Trophoblast cell (in vitro differentiated cells and primary cell): Measurements from ENCODE around the gene ZSCAN29.

ENCODE experiments used
- DNase-seq, 2 donors: peaks; one replicate each; pipeline ENCODE4 v3.0.0-alpha.2; 2016
- H2AFZ ChIP-seq: 2 replicates; pipeline ENCODE4 v1.6.1; 2013; ENCODE audit warnings: low read length, moderate library complexity, mild to moderate bottlenecking; ENCODE audit not compliant: insufficient read depth, poor library complexity
- H2AK5ac ChIP-seq: 2 replicates; pipeline ENCODE4 v1.6.1; 2013; ENCODE audit warnings: mild to moderate bottlenecking, low read length
- H2BK120ac ChIP-seq: 2 replicates; pipeline ENCODE4 v1.6.1; 2013; ENCODE audit warnings: low read length, mild to moderate bottlenecking, moderate library complexity; ENCODE audit not compliant: insufficient read depth, poor library complexity
- H2BK12ac ChIP-seq: 2 replicates; pipeline ENCODE4 v1.6.1; 2013; ENCODE audit warnings: mild to moderate bottlenecking, low read length, moderate library complexity
- H2BK5ac ChIP-seq: 2 replicates; pipeline ENCODE4 v1.6.1; 2013; ENCODE audit warnings: low read length, low read depth, moderate library complexity, mild to moderate bottlenecking; ENCODE audit not compliant: poor library complexity
- H3K14ac ChIP-seq: 2 replicates; pipeline ENCODE4 v1.6.1; 2013; ENCODE audit warnings: mild to moderate bottlenecking, low read length
- H3K18ac ChIP-seq: 2 replicates; pipeline ENCODE4 v1.6.1; 2013; ENCODE audit warnings: mild to moderate bottlenecking, low read length
- H3K23ac ChIP-seq: 2 replicates; pipeline ENCODE4 v1.6.1; 2013; ENCODE audit warnings: low read length
- H3K27ac ChIP-seq: 2 replicates; pipeline ENCODE4 v1.5.1; 2013; ENCODE audit warnings: low read depth, mild to moderate bottlenecking, inconsistent platforms, low read length, moderate library complexity
- H3K27me3 ChIP-seq: 2 replicates; pipeline ENCODE4 v1.6.1; 2013; ENCODE audit warnings: inconsistent platforms, mild to moderate bottlenecking, low read length, moderate library complexity; ENCODE audit not compliant: insufficient read depth
- H3K36me3 ChIP-seq, 2 experiments: 1 replicate in 1 of 2; 2 replicates in 1 of 2; pipeline ENCODE4 v1.6.1; 2013; ENCODE audit warnings: low read length in 2 of 2, mild to moderate bottlenecking in 2 of 2, moderate library complexity in 1 of 2; ENCODE audit not compliant: insufficient read depth in 2 of 2, control insufficient read depth in 1 of 2
- H3K4ac ChIP-seq: 2 replicates; pipeline ENCODE4 v1.6.1; 2013; ENCODE audit warnings: low read depth, mild to moderate bottlenecking, low read length, moderate library complexity
- H3K4me1 ChIP-seq, 2 experiments: 1 replicate in 1 of 2; 2 replicates in 1 of 2; pipeline ENCODE4 v1.6.1; 2013; ENCODE audit warnings: low read length in 2 of 2, mild to moderate bottlenecking in 2 of 2, moderate library complexity in 1 of 2; ENCODE audit not compliant: insufficient read depth in 2 of 2, control insufficient read depth in 1 of 2
- H3K4me2 ChIP-seq: 2 replicates; pipeline ENCODE4 v1.6.1; 2013; ENCODE audit warnings: inconsistent platforms, mild to moderate bottlenecking, low read length, moderate library complexity
- H3K4me3 ChIP-seq: 2 replicates; pipeline ENCODE4 v1.5.1; 2013; ENCODE audit warnings: mild to moderate bottlenecking, low read depth, low read length, inconsistent platforms
- H3K79me1 ChIP-seq: one replicate; pipeline ENCODE4 v1.6.1; 2013; ENCODE audit warnings: low read length
- H3K79me2 ChIP-seq: 2 replicates; pipeline ENCODE4 v1.6.1; 2013; ENCODE audit warnings: low read length, mild to moderate bottlenecking; ENCODE audit not compliant: control insufficient read depth, insufficient read depth, poor library complexity
- H3K9ac ChIP-seq: 2 replicates; pipeline ENCODE4 v1.6.1; 2013; ENCODE audit warnings: mild to moderate bottlenecking, low read length
- H3K9me3 ChIP-seq: 2 replicates; pipeline ENCODE4 v1.6.1; 2013; ENCODE audit warnings: low read depth, mild to moderate bottlenecking, control low read depth, inconsistent platforms, low read length; ENCODE audit not compliant: insufficient read depth
- H4K12ac ChIP-seq: 2 replicates; pipeline ENCODE4 v1.6.1; 2013; ENCODE audit warnings: low read depth, mild to moderate bottlenecking, low read length, moderate library complexity
- H4K8ac ChIP-seq: 2 replicates; pipeline ENCODE4 v1.6.1; 2013; ENCODE audit warnings: low read depth, mild to moderate bottlenecking, low read length, moderate library complexity
- H4K91ac ChIP-seq: one replicate; pipeline ENCODE4 v1.6.1; 2013; ENCODE audit warnings: low read depth, mild to moderate bottlenecking, low read length, moderate library complexity
- WGBS: extraction: QIAGEN DNeasy Blood & Tissue Kit; methylation state at CpG from one replicate; pipeline ENCODE4 v1.1.7; 2013; ENCODE audit warnings: missing lambda C conversion rate; ENCODE audit not compliant: insufficient read length, insufficient coverage; ENCODE audit errors: extremely low coverage; 5-methylcytosine and 5-hydroxymethylcytosine counted together

The ZSCAN29 gene

GRCh38 chr15:43376017-43376705 lies 5.3 kb upstream of the ZSCAN29 start:
- H3K79me1 ChIP-seq = peaks cover 2% of the 10 kb centered on the region
- no peak overlapping the region for H3K4ac ChIP-seq
- H3K4me2 ChIP-seq = no peak overlapping the region
- no peak overlapping the region for H3K4me3 ChIP-seq
- WGBS = no CpG with 5 or more reads among the region's 13 CpGs
- peaks cover 3% of the 10 kb centered on the region in 2 experiments for H3K36me3 ChIP-seq
- H4K8ac ChIP-seq = no peak overlapping the region
- H3K27ac ChIP-seq = no peak overlapping the region
- no peaks in the 10 kb centered on the region for H3K4me1 ChIP-seq
- no peak overlapping the region for H4K91ac ChIP-seq
- H2BK12ac ChIP-seq = no peak overlapping the region
- H3K18ac ChIP-seq = no peak overlapping the region
- no peak overlapping the region for H2BK5ac ChIP-seq
- H2AK5ac ChIP-seq = no peak overlapping the region
- H2BK120ac ChIP-seq = no peak overlapping the region
- DNase-seq = peak; percentile 34 to 77
- H3K9ac ChIP-seq = no peak overlapping the region
- H4K12ac ChIP-seq = no peak overlapping the region
- H3K23ac ChIP-seq = no peak overlapping the region
- H3K27me3 ChIP-seq = no peaks in the 10 kb centered on the region
- no peak overlapping the region for H2AFZ ChIP-seq
- H3K9me3 ChIP-seq = no peaks in the 10 kb centered on the region
- H3K79me2 ChIP-seq = peaks cover 2% of the 10 kb centered on the region
- no peak overlapping the region for H3K14ac ChIP-seq

GRCh38 chr15:43370310-43370974 lies 401 bp downstream of the ZSCAN29 start:
- Histone ChIP-seq H3K23ac (no peak overlapping the region), H2BK12ac (no peak overlapping the region), H3K18ac (no peak overlapping the region), H2BK120ac (peak overlapping the region; percentile 26), H3K9me3 (no peaks in the 10 kb centered on the region), H3K9ac (peak overlapping the region; percentile 85), H2AK5ac (no peak overlapping the region), H4K8ac (peak overlapping the region; percentile 56), H3K27ac (no peak overlapping the region), H3K4me1 (peaks cover 5 to 6% of the 10 kb centered on the region in 2 experiments), H3K79me2 (peaks cover 8% of the 10 kb centered on the region), H3K4me2 (peak overlapping the region; percentile 97), H3K4ac (peak overlapping the region; percentile 68), H4K91ac (peak overlapping the region; percentile 60), H4K12ac (peak overlapping the region; percentile 9), H3K4me3 (peak overlapping the region; percentile 93), H2BK5ac (peak overlapping the region; percentile 14), H3K79me1 (peaks cover 4% of the 10 kb centered on the region), H2AFZ (peak overlapping the region; percentile 47), H3K36me3 (peaks cover 9 to 13% of the 10 kb centered on the region in 2 experiments), H3K27me3 (no peaks in the 10 kb centered on the region), H3K14ac (peak overlapping the region; percentile 45)
- no CpG with 5 or more reads among the region's 45 CpGs for WGBS
- no peak for DNase-seq

GRCh38 chr15:43361313-43361903 lies 9.4 kb downstream of the ZSCAN29 start:
- Histone ChIP-seq H3K36me3 (peaks cover 24 to 40% of the 10 kb centered on the region in 2 experiments), H2AFZ (no peak overlapping the region), H2AK5ac (no peak overlapping the region), H3K27me3 (no peaks in the 10 kb centered on the region), H3K79me2 (no peaks in the 10 kb centered on the region), H3K4me1 (no peaks in the 10 kb centered on the region), H3K14ac (no peak overlapping the region), H2BK120ac (no peak overlapping the region), H3K79me1 (no peaks in the 10 kb centered on the region), H2BK12ac (no peak overlapping the region), H3K4me2 (no peak overlapping the region), H2BK5ac (no peak overlapping the region), H4K12ac (no peak overlapping the region), H3K18ac (no peak overlapping the region), H4K8ac (no peak overlapping the region), H3K4ac (no peak overlapping the region), H4K91ac (no peak overlapping the region), H3K4me3 (no peak overlapping the region), H3K23ac (no peak overlapping the region), H3K9me3 (peaks cover 3% of the 10 kb centered on the region), H3K9ac (no peak overlapping the region), H3K27ac (no peak overlapping the region)
- WGBS = no CpG with 5 or more reads among the region's 7 CpGs
- no peak for DNase-seq

DNA sequence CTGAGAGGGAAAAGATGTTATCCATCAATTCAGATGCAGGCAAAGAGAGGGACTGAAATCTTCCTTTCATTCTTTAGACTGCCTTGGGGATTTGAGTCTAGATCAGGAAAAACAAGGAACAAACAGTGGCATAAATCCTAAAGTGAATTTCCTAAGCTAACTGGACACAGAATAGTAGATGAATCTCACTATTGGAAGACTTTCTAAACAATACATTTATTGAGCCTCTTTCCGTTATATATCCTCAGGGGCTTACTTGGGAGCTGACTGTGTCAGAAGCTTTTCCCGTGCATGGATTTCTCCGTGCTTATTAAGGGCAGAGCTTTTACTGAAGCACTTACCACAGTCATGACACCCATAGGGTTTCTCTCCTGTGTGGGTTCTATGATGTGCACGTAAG lies 10.0 kb downstream of the ZSCAN29 start:
- H3K9ac ChIP-seq = no peak overlapping the region
- H3K27ac ChIP-seq = no peak overlapping the region
- no peak for DNase-seq
- peaks cover 3% of the 10 kb centered on the region for H3K9me3 ChIP-seq
- no peak overlapping the region for H2BK12ac ChIP-seq
- H3K79me2 ChIP-seq = no peaks in the 10 kb centered on the region
- no peak overlapping the region for H3K4me3 ChIP-seq
- H3K4ac ChIP-seq = no peak overlapping the region
- no CpG with 5 or more reads among the region's 4 CpGs for WGBS
- H3K14ac ChIP-seq = no peak overlapping the region
- no peak overlapping the region for H2BK5ac ChIP-seq
- no peak overlapping the region for H4K8ac ChIP-seq
- no peak overlapping the region for H3K23ac ChIP-seq
- H3K36me3 ChIP-seq = peaks cover 19 to 34% of the 10 kb centered on the region in 2 experiments
- H4K91ac ChIP-seq = no peak overlapping the region
- H4K12ac ChIP-seq = no peak overlapping the region
- H3K18ac ChIP-seq = no peak overlapping the region
- H2AFZ ChIP-seq = no peak overlapping the region
- no peaks in the 10 kb centered on the region for H3K79me1 ChIP-seq
- no peaks in the 10 kb centered on the region for H3K4me1 ChIP-seq
- H3K4me2 ChIP-seq = no peak overlapping the region
- H2BK120ac ChIP-seq = no peak overlapping the region
- H3K27me3 ChIP-seq = no peaks in the 10 kb centered on the region
- no peak overlapping the region for H2AK5ac ChIP-seq
